Suppressor macrophage (primary cell): Measurements from ENCODE around the gene ZNF496.
"Not testable (repeated sequence)": the region's sequence is repeated elsewhere in the genome, so short reads cannot be mapped to it uniquely, and the experiment has no call there.

Experiments
- DNase-seq, 4 experiments: peaks; one replicate each; pipeline ENCODE4 v3.0.0-alpha.2; 2020 to 2022
- total RNA-seq, 17 experiments: gene quantifications; one replicate each; lab custom pipeline; 2026; ENCODE audit warnings: mixed read lengths in 6 of 17, inconsistent platforms in 3 of 17; lab: John Stamatoyannopoulos, UW

ZNF496 gene
- 12.3 to 48.5 (median 26.0) reads per million in 17 experiments for total RNA-seq

DNA sequence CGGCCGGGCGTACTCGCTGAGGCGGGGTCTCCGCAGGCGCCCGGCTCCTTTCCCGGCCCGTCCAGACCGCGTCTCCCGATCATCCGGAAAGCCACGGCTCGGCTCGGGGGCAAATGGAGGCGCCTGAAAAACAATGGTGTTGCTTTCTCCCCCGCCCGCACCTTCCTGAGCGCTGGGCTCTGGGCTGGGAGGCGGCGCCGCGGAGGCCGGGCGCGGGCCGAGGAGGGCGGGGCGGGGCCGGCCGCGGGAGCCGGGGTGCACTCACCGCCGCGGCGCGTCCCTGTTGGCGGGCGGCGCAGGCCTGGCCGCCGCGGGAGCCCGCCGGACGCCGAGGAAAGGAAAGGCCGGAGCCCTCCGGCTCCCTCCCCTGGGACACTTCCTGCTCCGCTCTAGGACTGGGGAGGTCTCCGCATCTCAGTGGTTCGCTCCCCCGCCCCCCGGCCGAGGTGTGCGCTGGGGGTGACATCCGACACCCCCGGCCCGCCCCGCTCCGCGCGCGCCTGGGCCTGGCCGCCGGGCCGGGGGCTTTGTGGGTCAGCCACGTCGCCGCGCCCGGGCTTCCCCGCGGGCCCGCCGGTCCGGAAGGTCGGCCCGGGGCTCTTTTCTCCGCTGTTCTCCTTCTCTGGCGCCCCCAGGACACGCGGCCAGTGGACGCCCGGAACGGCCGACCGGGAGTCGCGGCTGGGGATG is at the start of gene ZNF496:
Gene ZNF496 (minus strand): TSS at position 343 of the 690 bp plus-strand sequence. CDS start 2,289 bp downstream, outside the sequence.
- peak; percentile 65 to 85 (median 74) for DNase-seq

DNA sequence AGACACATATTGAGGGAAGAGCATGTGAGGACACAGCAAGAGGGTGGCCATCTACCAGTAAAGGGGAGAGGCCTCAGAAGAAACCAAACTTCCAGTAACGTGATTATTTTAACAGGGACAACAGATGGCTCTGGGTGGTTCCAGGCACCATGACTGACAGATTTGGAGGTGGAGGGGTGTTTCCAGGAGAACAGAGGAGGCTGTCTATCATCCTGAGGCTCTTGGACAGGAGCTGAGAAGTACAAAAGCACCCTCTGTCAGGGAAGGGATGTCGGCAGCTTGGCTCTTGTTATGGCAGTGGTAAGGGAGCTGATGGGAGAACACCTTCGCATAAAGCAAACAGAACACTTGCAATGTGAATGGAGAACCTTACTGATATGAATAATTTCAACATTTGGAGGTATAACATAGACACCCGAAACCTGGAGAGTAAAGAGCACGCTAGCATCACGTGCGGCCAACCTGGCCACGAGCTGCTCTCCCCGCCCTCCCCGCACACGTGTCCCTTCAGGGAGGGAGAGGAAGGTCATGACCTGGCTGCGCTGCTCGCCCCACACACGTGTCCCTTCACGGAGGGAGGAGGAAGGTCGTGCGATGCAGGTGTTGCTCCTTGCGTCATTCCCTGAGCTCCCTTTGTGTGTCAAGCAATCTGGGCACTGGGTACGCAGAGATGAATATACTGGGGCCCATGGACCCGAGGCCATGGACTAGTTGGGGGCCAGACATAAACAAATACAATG is 46.8 kb upstream of the ZNF496 start:
- DNase-seq, result no peak

DNA sequence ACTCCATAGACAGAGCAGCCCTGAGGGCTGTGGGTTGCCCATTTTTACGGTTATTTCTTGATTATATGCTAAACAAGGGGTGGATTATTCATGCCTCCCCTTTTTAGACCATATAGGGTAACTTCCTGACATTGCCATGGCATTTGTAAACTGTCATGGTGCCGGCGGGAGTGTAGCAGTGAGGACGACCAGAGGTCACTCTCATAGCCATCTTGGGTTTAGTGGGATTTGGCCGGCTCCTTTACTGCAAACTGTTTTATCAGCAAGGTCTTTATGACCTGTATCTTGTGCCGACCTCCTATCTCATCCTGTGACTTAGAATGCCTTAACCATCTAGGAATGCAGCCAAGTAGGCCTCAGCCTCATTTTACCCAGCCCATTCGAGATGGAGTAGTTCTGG is 46.0 kb upstream of the ZNF496 start:
- not testable (repeated sequence) for DNase-seq

DNA sequence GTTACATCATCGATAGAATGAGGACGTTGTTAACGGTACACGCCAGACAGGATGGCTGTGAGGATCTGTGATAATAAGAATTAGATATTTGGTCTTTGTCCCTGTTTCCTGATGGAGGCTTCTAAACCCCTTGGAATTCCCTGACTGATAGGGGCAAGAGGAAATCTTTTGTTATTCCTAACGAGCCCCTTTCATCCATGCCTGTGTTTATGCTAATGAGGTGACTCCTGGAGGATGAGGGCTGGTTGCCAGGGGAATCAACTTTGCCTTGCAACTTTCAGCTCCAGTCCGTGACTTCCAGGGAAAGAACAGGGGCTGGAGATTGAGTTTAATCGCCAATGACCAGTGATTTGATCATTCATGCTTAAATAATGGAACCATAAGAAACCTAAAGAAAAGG is 45.0 kb upstream of the ZNF496 start:
- DNase-seq, result no peak

DNA sequence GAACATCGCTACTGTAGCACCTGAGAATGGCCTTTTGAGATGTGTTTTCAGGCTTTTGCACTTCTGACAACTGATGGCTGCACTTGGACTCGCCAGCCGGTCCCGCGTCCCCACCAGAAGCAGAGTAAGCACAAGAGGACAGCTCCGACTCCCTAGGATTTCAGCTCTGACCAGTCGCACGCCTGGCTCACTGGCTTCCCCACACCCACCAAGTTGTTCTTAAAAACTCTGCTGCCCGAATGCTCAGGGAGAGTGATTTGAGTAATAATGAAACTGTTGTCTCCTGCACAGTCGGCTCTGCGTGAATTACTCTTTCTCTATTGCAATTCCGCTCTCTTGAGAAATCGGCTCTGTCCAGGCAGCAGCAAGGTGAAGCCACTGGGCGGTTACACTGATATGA is 44.1 kb upstream of the ZNF496 start:
- no peak for DNase-seq

DNA sequence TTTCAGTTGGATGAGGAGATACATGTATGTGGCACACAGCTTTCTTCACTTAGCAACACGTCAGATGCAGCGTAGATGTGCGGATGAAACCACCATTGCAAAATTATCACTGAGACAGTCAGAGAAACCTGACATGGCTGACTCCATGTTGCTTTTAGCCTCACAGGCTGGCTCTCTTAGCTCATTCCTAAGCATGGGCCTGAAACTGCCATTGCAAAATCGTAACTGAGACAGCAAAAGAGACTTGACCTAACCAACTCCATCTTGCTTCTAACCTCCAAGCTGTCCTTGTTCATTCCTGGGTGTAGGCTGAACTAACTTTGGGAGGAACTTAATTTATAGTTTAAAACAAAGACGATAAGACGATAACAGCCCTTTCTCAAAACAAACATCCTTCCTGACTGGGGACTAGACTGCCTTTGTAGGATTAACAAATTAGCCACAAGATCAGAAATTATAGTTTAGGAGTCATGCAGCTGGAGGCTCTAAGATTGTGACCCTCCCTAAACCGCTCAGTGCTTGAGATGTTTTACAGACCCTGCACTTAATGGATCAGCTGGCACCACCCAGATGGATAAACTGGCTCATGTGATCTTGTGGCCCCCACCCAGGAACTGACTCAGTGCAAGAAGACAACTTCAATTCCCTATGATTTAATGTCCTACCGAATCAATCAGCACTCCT is 43.1 kb upstream of the ZNF496 start:
- DNase-seq, result not testable (repeated sequence)

DNA sequence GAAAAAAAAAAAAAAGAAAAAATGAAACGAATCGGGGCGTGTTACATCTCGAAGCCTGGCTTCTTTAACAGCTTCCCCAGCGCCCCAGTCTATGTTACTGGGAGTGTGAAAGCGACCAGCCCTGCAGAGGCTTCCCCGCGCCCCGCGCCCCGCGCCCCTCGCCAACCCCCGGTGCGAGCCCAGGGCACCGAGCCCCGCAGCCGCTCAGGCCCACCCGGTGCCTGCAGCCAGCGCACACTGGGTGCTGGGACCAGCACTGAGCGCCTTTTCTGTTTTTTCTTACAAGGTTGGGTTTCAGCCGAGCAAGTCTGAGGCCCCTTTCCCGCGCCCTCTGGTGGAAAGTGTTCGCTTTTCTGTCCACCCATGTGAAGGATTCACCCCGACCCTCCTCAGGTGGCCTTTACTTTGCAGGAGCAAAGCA is 42.1 kb upstream of the ZNF496 start:
- DNase-seq, result peak; percentile 59 to 84 (median 70)

DNA sequence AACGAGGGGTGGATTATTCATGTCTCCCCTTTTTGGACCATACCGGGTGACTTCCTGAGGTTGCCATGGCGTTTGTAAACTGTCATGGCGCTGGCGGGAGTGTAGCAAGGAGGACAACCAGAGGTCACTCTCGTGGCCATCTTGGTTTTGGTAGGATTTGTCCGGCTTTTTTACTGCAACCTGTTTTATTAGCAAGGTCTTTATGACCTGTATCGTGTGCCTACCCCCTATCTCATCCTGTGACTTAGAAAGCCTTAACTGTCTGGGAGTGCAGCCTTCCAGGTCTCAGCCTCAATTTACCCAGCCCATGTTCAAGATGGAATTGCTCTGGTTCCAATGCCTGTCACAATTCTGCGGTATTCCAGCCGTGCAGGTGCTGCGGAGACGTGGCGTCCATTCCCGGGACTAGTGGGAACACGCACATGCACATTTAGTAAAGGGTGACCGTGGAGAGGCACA is 40.2 kb upstream of the ZNF496 start:
- DNase-seq, result no peak

DNA sequence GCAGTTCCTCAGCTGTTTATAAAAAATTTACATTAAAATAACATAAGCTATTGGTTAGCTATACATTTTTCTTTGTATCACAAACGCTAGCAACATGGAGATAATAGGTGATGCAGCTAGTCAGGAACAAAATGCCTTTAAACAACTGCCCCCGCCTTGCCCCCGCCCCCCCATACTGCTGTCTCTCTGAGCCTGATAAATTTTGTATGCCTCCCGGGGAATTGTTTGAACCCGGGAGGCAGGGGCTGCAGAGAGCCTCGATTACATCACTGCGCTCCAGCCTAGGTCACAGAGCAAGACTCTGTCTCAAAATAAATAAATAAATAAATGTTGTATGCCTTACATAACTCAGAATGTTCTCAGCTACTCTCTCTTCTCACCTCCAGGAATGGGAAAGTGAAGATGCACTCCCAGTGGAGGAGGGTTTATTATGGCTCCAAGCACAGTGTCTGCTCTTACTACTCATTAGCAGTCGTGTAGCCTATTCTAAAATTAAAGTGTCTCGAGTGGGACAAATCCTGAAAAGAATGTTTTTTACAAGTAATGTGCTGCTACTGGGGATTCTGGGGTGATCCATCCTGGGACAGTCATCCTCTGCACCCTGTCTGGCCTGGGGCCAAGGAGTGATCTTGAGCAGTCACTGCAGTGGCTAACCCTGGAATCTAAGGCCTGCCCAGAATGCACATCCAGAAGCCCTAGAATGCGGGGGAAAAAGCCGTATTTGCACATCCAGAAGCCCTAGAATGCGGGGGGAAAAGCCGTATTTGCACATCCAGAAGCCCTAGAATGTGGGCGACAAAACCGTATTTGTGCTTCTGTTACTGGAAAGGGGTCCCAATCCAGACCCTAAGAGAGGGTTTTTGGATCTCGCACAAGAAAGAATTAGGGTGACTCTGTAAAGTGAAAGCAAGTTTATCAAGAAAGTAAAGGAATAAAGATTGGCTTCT is 39.4 kb upstream of the ZNF496 start:
- no peak for DNase-seq

DNA sequence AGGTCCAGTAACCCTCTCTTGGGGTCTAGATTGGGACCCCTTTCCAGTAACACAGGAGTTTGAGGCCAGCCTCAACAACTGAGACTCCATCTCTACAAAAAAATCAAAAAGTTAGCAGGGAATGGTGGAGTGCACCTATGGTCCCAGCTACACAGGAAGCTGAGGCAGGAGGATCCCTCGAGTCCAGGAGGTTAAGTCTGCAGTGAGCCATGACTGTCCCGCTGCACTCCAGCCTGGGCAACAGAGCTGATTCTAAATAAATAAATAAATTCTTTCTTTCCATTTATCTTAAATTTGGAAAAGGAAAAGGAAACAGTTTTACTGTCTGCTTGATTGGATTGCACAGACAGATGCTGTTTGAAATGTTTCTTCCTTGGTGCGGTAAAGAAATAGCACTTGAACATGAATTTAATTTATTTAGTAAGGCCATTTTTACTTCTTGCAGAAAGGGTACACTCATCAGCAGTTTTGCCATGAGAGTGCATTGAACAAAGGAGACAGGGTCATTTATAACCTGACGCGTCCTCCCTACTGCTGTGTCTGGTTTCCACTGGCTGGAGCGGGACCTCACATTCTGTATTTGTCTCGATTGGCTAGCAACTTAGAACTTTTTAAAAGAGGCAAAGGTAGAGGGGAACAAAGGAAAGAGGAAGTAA is 37.0 kb upstream of the ZNF496 start:
- DNase-seq, result no peak

DNA sequence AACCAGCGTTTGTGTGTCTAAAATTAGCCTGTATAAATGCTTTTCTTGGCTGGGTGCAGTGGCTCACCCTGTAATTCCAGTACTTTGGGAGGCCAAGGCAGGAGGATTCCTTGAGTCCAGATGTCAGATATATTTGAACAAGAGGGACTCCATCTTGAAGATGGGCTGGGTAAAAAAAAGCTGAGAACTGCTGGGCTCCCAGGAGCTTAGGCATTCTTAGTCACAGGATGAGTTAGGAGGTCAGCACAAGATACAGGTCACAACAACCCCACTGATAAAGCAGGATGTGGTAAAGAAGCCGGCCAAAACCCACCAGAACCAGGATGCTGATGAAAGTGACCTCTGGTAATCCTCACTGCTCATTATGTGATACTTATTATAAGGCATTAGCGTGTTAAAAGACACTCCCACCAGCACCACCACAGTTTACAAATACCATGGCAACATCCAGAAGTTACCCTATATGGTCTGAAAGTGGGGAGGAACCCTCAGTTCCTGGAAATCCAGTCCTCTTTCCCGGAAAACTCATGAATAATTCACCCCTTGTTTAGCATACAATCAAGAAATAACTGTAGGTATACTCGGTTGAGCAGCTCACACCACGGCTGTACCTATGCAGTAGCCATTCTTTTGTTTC is 36.2 kb upstream of the ZNF496 start:
- peak; percentile 43 to 73 (median 58) for DNase-seq

DNA sequence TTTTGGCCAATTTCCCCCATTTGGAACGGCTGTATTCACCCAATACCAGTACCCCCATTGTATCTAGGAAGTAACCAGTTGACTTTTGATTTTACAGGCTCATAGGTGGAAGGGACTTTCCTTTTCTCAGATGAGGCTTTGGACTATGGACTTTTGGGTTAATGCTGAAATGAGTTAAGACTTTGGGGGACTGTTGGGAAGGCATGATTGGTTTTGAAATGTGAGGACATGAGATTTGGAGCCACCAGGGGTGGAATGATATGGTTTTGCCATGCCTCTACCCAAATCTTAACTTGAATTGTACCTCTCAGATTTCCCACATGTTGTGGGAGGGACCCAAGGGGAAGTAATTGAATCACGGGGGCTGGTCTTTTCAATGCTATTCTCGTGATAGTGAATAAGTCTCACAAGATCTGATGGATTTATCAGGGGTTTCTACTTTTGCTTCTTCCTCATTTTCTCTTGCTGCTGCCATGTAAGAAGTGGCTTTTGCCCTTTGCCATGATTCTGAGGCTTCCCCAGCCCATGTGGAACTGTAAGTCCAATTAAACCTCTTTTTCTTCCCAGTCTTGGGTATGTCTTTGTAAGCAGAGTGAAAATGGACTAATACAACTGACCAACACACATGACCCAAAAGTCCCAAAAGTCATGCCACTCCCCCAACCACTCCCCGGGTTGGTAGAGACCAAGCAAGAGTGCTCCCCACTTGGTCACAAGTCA is 35.4 kb upstream of the ZNF496 start:
- peak; percentile 71 to 90 (median 82) for DNase-seq

DNA sequence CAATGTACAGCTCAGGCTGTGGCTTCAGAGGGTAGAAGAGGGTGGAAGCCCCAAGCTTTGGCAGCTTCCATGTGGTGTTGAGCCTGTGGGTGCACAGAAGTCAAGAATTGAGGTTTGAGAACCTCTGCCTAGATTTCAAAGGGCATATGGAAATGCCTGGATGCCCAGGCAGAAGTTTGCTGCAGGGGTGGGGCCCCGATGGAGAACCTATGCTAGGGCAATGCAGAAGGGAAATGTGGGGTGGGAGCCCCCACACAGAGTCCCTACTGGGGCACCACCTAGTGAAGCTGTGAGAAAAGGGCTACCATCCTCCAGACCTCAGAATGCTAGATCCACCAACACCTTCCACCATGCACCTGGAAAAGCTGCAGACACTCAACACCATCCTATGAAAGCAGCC is 34.7 kb upstream of the ZNF496 start:
- not testable (repeated sequence) for DNase-seq

DNA sequence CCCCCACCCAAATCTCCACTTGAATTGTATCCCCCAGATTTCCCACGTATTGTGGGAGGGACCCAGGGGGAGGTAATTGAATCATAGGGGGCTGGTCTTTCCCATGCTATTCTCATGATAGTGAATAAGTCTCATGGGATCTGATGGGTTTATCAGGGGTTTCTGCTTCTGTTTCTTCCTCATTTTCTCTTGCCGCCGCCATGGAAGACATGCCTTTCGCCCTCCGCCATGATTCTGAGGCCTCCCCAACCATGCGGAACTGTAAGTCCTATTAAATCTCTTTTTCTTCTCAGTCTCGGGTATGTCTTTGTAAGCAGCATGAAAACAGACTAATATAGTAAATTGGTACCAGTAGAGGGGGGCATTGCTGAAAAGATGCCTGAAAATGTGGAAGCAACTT is 33.4 kb upstream of the ZNF496 start:
- DNase-seq, result no peak

DNA sequence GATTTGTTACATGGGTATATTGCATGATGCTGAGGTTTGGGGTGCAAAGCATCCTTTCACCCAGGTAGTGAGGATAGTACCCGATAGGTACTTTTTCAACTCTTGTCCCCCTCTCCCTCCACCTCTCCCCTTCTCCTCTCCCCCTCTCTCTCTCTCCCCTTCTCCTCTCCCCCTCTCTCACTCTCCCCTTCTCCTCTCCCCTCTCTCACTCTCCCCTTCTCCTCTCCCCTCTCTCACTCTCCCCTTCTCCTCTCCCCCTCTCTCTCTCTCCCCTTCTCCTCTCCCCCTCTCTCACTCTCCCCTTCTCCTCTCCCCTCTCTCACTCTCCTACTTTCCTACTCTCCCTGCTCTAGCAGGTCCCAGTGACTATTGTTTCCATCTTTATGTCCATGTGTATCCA is 31.3 kb upstream of the ZNF496 start:
- not testable (repeated sequence) for DNase-seq

DNA sequence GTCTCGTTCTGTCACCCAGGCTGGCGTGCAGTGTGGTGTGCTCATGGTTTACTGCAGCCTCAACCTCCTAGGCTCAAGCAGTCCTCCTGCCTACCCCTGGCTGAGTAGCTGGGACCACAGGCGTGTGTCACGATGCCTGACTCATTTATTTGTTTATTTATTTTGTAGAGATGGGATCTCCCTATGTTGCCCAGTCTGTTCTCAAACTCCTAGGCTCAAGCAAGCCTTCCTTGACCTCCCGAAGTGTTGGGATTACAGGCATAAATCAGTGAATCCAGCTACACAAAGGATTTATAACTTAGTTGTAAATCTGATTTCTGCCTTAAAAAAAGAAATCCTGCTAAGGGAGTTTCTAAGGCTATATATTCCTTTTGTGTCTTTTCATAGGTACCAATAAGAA is 30.5 kb upstream of the ZNF496 start:
- no peak for DNase-seq

DNA sequence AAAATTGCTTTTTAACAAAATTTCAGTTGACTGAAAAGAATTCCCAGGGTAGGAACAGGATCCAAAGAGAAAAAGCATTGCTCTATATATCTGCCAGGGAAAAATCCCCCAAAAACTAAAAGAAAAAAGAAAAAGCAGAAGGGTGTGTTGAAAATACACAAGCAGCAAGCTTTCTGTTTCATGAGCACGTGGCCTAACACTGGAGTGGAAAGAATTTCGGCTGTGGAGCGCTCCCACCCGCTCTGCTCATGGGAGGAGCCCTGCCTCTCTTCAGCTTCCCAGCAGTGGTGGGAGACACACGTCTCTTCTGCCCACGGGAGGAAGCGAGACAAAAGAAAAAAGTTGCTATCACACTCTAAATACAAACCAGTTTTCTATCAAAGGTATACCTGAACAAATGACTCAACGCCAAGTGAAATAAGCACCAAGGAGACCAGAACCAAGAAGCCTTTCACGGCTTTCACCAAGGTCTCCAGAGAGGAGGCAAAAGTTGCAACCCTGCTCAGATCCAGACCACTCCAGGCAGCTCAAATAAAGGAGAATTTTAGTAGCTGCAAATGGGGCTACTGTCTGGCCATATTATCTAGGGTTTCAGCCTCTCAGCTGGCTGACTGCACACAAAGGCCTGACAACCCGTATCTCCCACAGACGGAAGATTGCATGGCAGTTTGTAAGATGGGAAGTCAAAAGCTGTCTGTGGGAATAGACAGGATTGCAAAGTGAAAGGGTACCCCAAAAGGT is 29.5 kb upstream of the ZNF496 start:
- DNase-seq, result peak; percentile 73 to 88 (median 87)

DNA sequence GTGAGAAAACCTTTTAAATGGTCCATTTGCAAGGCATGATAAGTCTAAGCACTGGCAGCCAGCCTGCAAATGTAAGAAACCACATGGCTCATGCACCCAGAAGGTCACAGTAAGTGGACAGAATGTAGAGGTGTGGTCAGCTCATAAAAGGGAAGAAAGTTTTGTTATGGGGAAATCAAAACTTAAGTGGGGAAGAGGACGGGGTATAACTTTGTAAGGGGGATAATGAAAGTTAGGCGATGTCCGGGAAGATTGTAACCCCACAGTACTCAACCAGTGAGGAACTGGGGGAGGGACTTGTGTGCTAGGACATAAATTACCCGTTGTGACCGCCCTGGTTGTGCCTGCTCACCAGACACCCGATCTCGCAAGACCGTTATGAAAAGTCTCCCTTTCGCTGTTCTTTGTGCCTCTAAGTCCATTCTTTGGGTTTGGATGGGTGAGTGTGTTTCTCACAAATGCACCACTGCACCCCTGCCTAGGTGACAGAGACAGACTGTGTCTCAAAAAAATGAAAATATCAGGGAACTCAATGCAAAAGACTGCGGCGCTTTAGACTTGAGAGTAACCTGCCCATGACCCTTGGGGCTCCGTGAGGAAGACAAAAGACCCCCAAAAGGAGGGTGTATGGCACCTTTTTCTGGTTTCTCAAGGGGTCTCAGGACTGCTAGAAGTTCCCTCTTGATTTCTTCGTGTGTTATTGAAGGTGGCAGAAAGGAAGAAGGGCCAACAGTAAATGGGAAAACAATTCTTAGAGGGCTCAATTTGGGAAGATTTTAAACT is 28.6 kb upstream of the ZNF496 start:
- DNase-seq, result peak; percentile 72 to 86 (median 78)

DNA sequence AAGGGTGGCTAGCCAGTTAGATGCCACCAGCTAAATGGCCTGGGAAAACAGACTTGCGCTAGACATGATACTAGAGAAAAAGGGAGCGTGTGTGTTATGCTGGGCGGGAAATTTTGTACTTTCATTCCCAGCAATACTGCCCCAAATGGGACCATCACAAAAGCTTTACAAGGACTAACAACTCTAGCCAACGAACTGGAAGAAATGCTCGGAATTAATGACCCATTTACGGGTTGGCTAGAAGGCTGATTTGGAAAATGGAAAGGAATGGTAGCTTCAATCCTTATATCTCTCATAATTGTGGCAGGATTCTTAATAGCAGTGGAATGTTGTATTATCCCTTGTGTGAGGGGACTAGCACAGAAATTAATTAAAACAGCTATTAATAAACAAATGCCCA is 27.9 kb upstream of the ZNF496 start:
- DNase-seq, result no peak
